HG02623 (cell line): Measurements from ENCODE around the gene ZDHHC14.

Experiments
- ATAC-seq: cut with Tn5 transposase; IDR thresholded peaks from one replicate; pipeline ENCODE4 v1.9.1; 2021; ENCODE audit warnings: moderate library complexity; ENCODE audit not compliant: unreplicated experiment

ZDHHC14 gene

DNA sequence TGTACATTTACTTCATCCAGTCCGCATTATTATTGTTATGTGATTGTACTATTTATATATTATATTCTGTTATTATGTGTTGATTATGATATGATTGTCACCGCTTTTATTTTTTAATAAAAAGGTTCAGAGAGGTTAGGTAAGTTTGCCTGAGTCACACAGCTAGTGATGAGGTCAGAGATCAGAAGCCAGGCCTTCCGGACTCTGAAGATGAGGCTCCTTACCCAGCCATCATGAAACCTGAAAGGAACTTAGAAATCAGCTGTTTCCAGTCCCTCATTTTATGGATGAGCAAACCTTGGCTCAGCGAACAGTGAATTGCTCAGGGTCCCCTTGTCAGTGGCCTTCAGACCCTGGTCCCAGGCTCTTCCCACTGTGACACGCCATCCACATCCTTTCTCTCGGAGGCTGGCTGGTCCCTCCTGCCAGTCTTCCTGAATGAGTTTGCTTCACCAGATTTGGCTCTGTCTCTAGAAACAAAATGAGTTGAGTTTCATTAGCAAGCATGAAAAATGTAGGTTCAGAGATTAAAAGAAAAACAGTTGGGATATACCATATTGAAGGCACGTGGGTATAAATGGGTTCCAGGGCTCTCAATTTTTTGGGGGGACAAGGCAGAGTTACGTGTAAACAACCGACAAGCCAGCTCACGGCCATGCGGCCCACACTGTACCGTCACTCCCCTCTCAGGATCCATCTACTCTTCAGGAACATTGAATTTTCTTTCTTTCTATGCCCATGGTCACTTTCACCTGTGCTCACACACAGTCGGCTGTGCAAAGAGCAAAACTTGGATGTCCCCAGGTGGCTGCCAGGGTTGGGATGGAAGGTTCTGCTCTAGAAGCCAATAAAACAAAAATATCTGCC, 132.9 kb downstream of the ZDHHC14 start:
- ATAC-seq = no peak

DNA sequence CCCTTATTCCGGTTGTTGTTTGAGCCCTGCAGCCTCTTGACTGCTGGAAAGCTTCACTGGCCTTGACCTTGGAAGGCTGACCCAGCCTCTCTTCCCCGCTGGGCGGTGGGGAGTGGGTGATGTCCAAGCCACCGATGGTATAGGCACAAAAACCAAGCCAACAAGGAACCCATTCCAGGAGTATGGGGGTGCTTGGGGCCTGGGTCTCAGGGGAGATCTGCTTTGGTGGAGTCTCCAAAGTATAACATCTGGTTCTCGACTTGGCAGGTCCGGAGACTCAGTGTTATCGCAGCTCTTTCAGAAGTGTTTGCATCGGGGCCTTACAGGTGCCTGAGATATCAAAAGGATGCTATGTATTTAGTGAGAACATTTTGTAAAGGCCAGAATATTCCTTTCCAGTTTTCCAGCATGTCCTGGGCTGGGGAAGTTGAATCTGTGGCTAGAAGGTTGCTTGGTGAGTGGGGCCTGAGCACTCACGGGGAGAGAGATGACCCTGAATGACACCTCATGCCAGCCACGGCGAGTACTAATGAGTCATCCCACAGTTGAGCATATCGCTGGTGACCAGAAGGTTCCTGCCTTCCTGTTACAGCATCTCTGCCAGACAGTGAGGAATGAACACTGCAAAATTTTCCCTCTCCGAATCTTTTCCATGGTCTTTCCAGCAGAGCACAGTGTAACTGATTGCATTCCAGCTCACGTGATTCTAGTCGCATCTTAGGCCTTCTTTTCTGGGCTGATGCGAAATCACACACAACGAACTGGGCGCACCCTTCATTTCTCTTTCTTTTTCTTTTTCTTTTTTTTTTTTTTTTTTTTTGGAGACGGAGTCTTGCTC, 133.9 kb downstream of the ZDHHC14 start:
- no peak for ATAC-seq

DNA sequence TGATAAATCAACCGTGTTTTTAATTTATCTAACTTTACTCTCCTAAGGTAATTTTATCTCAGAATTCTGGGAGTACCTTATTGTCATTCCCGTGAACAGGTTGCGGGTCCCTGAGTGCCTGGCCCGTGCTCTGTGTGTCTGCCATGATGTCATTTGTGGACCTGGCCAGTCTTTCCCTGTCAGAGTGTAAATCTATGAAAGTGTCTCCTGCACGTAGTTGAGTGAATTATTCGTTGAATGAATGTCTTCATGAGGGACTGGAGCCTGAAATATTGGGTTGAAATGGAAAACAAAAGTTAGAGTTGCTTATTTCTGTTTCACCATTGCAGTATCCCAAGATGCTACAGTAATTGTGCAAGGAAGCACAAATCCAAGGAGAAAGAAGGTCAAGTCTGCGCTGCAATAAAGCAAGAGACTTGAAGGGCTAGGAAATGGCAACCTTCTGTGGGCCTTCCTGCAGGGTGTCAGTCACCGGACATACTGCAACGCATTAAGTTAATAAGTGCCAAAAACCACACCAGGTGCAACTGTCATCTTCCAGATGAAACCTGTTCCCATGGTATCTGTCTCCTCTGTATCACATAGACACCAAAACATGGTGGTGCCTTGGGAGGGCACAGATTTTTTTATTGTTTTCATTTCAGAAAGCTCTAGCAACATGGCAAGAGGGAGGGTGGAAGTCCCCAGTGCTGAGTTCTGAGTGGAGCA, 135.5 kb downstream of the ZDHHC14 start:
- ATAC-seq = no peak

DNA sequence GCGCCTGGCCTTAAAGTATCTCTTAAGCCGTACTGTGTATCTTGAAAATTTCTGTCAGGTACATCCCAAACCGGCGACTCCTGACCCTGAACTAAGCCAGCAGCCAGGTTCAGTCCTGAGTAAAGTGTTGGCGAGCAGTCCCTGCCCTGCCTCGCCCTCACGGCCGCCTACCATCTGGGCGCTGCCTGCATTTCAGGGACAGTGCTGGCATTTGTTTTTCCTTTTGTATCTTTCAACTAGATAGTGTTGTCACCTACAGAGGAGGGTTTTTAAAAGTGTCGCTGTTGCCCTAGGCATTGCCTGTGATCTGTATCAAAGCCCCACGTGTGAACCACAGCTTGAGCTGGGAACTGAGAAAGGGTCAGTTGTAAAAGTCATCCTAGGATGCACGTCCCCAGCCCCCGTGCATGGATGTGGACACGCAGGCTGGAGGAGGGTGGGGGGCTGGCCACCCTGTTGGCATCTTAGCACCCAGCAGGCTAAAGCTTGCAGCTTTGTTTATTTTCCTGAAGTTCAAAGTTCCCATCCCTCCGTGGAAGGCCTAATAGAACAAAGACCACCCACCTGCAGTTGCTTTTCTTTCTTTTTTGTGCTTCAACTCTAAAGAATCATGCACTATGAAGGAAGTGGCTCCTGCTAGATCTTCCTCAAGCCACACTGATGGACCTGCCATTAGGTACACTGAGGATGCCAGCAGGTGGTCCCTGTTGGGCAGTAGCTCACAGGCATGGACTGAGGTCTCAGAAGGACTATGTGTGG, 136.8 kb downstream of the ZDHHC14 start:
- ATAC-seq = no peak

DNA sequence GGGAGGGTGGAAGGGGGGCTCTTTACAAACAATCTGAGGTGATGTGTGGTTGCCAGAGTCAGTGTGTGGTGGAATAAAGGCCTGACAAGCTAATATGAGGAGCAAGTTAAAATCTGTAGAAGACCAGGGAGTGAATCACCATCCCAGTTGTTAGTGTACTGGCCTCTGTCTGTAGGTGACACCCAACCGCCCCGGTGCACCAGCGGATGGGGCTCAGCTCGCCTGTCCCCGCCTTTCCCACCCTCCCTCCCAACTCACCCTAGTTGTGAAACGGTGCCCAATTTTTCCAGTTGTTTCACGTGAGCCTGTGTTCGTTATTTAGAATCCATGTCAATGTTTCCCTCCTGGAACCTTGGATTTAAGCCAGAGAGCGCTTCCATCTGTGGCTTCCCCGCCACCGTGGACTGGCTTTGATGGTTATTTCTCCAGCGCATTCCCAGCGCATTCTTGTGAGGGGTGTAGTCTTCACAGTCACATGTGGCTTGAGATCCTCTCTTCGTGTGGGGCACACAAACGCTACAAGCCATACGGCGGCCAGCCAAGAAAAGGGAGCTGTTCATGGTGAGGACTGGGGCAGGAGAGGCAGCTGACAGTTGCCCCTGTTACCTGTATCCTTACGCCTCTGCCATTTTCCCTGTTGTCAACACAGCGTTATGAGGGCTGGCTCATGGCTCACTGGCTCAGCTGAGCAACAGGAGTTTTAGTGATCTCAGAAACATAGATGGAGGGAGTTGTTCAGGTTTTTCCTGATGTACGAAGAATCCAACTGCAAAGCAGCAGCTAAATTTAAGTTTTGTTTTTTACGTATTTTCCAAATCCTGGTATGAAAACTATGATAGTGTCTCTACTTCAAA, 137.6 kb downstream of the ZDHHC14 start:
- ATAC-seq = no peak

DNA sequence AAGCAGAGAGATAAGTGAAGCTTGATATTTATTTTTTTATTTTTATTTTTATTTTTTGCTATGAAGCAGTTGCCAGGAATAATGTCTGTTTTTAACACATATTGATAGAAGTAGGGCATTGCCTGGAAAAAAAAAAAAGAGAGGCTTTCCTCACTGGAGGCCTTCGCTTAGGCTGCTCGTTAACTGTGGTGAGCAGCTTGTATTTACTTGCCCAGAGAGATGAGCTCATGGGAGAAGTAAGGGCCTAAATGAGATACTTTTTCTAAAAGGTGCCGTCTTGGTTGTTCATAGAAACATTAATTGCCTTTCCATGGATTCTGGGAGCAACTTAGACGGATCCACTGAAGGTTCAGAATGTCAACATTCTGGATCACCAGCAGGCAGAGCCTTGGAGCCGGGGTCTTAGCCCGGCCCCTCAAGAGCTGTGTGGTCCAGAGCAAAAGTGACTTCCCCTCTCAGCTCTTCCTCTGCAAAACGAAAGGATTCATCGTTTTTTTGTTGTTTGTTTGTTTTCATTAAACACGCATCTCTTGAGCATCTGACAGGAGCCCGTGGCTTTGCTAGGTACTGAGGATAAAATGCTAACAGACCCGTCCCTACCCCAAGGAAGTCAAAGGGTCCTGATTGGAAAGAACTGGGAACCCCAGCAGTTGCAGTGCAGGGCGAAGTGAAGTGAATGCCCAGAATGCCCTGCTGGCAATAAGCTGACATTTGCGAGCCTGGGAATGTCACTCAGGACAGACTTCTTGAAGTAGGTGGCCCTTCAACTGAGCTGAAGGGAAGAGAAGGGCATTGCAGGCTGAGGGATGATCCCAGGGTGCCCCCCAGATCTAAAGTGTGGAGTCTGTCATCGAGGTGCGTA, 138.5 kb downstream of the ZDHHC14 start:
- ATAC-seq = no peak

DNA sequence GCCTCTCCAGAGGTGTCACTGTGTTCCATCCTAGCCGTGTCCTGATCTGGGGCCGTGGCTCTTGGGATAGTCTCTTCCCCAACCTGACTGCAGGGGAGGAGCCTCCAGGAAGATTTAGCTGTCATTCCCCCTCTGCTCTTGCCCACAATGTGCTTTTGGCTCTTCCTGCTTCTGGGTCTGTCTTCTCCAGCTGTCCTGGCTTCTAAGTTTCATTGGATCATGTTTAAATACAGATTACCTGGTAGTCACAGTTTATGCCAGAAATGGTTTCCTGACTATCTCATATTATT, 139.1 kb downstream of the ZDHHC14 start:
- ATAC-seq = no peak

DNA sequence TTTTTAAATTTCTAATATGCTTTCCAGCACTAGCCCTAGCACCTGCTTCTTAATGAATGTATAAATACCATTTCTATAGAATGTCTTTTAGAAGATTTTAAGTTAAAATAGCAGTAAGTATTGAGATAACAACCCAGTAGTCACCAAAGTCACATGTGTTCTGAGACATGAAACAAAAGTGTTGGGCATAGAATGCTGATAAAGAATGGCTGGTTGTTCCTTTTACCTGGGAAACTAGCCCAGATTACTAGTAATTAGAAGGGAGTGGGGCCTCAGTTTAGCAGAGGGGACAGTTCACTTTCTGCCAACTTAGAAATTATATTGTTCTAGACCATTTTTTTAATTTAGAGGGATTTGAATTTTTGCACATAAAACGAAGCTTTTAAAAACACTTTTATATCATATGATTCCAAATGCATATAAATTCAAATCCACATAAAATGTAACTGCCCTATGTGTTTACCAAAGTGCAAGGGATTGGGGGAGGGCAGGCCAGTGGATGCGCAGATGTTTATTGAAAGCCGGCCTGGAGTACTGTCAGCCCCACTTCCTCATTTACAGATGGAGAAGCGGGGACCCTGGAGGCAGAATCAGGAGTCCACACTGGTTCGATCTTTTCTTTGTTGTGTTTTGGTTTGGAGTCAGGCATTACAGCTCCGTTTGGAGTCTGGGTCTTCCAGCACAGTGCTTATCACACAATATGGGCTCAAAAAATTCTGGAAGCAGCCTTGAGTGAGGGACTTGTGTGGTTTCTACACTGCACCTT, 139.8 kb downstream of the ZDHHC14 start:
- no peak for ATAC-seq

DNA sequence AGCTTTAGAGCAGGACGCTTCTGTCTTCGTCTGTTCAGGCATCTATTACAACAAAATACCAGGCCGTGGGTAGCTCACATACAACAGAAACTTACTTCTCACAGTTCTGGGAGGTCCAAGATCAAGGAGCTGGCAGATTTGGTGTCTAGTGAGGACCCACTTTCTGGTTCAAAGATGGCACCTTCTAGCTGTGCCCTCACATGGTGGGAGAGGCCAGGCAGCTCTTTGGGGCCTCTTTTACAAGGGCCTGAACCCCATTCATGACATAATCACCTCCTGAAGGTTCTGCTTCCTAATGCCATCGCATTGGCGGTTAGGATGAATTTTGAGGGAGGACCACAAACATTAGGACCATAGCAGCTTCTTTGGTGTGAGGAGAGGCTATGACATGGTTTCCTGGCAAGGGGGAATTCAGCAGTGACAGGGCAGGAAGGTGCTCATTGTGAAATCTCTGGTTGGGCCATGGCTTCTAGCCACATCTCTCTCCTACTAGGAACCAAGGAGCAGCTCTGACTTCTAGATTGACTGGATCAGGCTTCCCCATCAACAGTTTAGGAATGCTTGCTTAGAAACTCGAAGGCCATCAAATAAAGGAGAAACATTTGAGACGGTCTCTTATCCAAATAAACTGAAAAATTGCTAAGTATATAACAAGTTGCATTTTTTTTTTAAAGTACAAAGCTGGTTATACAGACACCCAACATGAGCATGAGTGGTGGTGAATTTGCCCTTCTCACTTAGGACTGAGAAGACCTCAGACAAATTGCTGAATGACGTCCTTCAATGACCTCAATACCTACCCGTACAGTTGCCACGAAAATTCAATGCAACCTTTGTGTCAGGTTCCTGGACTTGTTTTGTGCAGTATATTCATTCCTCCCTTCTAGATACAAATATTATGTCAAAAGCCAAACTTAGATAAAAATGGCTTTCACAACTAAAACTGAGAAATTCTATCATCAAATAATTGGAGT, 140.7 kb downstream of the ZDHHC14 start:
- no peak for ATAC-seq

DNA sequence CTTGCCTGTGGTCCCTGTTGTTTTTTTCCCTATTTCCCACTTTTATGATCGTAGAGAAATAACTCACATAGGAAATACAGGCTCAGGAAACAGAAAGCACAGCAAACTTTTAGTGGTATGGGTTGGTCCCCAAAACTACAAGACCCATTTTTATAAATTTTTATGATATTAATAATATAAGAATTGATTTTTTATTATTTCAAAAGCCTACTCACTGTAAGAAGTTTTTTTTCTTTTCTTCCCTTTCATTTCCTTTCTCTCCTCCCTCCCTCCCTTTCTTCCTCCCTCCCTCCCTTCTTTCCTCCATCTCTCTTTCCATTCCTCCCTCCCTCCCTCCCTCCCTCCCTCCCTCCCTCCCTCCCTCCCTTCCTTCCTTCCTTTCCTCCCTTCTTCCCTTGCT, 141.5 kb downstream of the ZDHHC14 start:
- ATAC-seq = no peak

DNA sequence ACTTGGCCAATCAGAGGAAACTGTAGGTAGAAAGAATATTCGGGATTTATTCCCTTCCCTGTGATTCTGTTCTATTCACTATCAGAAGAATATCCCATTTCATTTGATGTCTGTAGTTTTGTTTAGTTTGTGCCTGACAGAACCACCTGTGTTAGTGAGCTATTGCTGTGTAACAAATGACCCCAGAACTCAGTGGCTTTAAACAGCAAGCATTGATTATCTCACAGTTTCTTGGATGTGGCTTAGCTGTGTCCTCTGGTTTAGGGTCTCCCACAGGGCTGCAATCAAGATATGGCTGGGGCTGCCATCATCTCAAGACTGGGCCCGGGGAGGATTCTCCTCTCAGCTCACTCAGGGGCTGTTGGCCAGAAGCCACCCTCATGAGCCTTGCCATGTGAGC, 143.7 kb downstream of the ZDHHC14 start:
- no peak for ATAC-seq

DNA sequence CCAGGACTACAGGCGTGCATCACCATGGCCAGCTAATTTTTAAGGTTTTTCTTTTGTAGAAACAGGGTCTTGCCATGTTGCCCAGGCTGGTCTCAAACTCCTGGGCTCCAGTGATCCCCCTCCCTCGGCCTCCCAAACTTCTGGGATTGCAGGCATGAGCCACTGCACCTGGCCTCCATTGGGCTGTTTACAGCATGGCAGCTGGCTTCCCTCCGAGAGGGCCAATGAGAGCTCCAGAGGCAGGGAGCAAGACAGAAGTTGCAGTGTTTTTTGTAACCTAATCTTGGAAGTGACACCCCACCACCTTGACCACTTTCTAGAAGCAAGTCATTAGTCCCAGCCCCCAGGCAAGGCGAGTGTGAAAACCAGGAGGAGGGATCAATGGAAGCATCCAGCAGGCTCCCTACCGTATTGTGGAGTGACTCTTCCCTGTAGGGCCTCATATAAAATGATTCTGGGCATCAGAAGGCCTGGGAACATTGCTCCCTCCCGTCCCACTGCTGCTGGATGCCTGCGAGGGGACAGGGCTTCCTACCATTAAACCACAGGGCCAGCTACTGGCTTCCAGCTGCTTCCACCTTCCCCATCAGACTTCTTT, 144.4 kb downstream of the ZDHHC14 start:
- no peak for ATAC-seq

DNA sequence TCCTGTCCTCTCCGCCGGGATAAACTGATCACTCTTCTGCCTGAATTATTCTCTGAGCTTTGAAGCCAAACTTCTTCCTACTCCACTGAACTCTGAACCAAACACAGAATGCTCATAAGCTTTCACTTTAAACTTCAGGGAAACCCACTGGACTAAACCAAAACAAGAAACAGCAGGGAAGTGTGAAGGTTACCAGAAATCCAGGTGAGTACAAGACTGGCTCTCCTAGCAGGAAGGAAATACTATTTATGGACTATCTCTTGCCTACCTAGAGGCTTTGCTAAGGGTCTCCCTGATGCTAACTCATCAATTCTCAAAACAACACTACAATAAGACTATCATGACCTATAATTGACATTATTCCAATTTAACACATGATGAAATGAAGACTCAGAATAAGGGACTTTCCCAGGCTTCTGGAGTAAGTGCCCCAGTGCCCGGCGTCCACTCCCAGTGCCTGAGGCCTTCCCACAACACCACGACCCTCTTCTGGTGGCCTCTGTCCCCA, 145.0 kb downstream of the ZDHHC14 start:
- no peak for ATAC-seq

DNA sequence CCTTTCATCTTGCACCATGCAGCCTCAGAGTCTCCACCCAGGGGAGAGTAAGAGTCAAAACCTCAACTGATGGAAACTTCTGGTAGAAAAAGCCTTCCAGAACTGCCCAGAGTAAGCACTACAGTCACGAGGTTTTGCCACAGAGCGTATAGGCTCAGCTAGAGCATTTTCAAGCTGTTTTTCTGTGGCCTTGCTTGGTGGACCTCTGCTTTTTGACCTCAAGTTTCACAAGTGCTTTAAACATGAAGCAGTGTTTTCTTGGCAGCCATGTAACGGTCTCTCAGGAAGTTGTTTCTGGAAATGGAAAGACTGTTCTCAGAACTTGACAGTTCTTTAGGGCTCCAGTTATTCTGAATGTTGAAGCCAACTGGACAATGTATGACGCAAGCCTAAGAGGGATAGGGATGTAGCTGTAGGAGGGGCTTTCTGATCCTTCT, 146.5 kb downstream of the ZDHHC14 start:
- peak; percentile 92 for ATAC-seq

DNA sequence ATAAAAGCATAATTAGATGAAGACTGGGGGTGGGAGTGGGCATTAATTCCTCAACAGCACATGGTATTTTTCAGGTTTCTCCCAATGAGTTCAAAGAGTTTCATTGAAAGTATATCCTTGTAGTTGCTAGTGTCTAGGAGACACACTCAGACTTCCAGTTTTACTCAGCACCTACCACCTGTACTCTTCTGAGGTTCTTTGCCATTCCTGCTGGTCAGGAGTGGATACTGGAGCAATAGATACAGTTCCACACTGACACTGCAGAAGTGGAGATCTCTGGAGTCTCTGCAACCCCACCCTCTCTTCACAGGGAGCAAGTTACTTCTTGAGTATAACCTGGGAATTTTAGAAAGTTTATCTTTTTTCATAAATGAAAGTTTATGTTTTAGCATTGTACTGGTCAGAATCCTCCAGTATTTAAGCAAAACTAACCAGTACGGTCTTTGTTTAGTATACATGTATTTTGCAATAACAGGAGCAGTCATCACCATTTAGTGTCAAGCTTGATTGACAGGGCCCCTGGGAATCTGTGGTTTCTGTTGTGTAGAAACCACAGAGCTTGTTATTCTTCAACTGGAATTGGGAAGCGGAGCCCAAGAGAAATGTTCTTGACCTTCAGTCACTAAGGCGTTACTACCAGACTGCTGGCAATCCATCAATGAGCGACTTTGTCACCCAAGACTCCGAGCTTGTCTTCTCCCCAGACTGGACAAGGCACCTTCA, 148.1 kb downstream of the ZDHHC14 start:
- no peak for ATAC-seq

DNA sequence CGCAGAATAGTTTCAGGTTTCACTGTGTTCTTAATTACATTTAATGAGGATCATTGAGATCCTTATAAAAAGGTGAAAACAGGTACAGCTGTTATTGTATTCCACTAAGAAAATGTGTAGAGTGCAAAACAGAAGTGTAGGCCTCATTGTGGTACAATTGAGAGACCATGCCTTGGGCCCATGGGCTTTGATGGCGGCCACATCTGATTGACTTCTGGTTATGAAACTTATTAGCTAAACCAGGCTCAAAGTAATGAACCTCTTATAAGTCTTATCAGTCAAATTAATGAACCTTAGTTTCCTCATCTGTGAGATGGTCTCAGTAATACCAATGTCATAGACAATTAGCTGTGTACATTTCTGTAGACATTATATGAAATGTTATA, 148.7 kb downstream of the ZDHHC14 start:
- no peak for ATAC-seq
